Left lung (tissue), 10 donors: ENCODE measurements around the gene CACNA2D3. TPM values are rescaled to one million over a fixed set of nuclear protein-coding genes. Genes with fewer than 3 reads are reported as not detected.

Experiments used
- ATAC-seq: fragments of 200-7000 bp; cut with Tn5 transposase; one replicate; pipeline ENCODE4 v1.9.1; 2020; ENCODE audit warnings: moderate library complexity
- DNase-seq, 4 donors: peaks; one replicate each; pipeline ENCODE4 v3.0.0-alpha.2; 2013 to 2020
- H3K27ac ChIP-seq, 2 donors: fragments of 200-600 bp; sonication (generic) in 1 of 2; one replicate each; pipeline versions ENCODE4 v1.5.0 to v1.8.0; 2020 to 2021
- H3K27me3 ChIP-seq, 2 donors: fragments of 200-600 bp; sonication (generic) in 1 of 2; one replicate each; pipeline versions ENCODE4 v1.5.0 to v1.8.0; 2020 to 2021
- H3K36me3 ChIP-seq, 2 donors: fragments of 200-600 bp; sonication (generic) in 1 of 2; one replicate each; pipeline versions ENCODE4 v1.5.0 to v1.8.0; 2020 to 2021
- H3K4me1 ChIP-seq, 2 donors: fragments of 200-600 bp; one replicate each; pipeline ENCODE4 v1.8.0; 2021
- H3K4me3 ChIP-seq, 2 donors: fragments of 200-600 bp; sonication (generic) in 1 of 2; one replicate each; pipeline versions ENCODE4 v1.5.0 to v1.8.0; 2020 to 2021; ENCODE audit warnings: mild to moderate bottlenecking in 1 of 2
- H3K9me3 ChIP-seq, 2 donors: fragments of 200-600 bp; sonication (generic) in 1 of 2; one replicate each; pipeline versions ENCODE4 v1.5.0 to v1.8.0; 2020 to 2021
- intact Hi-C, 2 donors: fragments of 100-400 bp; cut with DNase I; formaldehyde crosslinking; loops; one replicate each; pipeline versions ENCODE4 v1.11.2 to v1.14.2; 2022
- polyA plus RNA-seq, 6 donors: library from polyadenylated mRNA; unstranded; fragments of 120-200 nt; gene quantifications; one replicate each; pipeline ENCODE4 v1.2.1, GENCODE V29; 2013; ENCODE audit not compliant: insufficient read length in 6 of 6
- total RNA-seq, 2 donors: library from RNA; stranded (reverse); fragmentation: NEBNext Ultra II Directional; extraction: Animal tissue kit (Norgen Biotek cat#: 25700); gene quantifications; one replicate each; pipeline ENCODE4 v1.2.1, GENCODE V29; 2021
- TF ChIP-seq, protein P1 (sequence below), 2 donors: fragments of 200-600 bp; sonication (generic) in 1 of 2; IDR thresholded peaks; one replicate each; pipeline versions ENCODE4 v1.5.0 to v1.8.0; 2021; ENCODE audit warnings: antibody characterized with exemption in 2 of 2
- donor health status: DM: no; HTN: yes; CAD: no.
- donor health status: DM: no; HTN: no; CAD: no.

CACNA2D3 gene
- total and polyA plus RNA-seq, 8 donors, result 1.1 to 2.7 (median 1.5) TPM

DNA sequence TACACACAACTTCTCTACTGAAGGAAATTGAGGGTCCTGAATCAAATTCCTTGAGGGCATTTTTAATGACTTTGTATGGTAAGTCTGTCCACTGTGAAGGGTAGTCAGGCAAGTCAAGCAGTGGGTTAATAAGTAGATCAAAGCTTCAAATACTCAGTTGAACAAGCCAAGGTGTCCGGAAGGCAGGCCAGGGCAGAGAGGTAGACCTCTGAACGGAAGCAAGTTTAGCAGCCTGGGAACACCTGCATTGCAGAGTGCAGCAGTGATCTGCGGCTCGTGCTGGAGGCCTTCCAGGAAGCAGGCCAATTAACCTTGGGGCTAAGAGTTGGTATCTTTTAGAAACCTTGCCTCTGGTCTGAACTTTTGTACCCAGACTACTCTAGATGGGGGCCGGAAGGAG, 661.7 kb downstream of the CACNA2D3 start:
- no peak for DNase-seq
- Histone ChIP-seq H3K4me3 (no peak overlapping the region), H3K36me3 (no peaks in the 10 kb centered on the region), H3K27me3 (no peaks in the 10 kb centered on the region), H3K9me3 (peaks cover 0 to 3% of the 10 kb centered on the region in 2 donors), H3K27ac (no peak overlapping the region), H3K4me1 (no peaks in the 10 kb centered on the region)
- no peak for ATAC-seq
- intact Hi-C loops, result no loop called here
- TF ChIP-seq, protein P1, sequence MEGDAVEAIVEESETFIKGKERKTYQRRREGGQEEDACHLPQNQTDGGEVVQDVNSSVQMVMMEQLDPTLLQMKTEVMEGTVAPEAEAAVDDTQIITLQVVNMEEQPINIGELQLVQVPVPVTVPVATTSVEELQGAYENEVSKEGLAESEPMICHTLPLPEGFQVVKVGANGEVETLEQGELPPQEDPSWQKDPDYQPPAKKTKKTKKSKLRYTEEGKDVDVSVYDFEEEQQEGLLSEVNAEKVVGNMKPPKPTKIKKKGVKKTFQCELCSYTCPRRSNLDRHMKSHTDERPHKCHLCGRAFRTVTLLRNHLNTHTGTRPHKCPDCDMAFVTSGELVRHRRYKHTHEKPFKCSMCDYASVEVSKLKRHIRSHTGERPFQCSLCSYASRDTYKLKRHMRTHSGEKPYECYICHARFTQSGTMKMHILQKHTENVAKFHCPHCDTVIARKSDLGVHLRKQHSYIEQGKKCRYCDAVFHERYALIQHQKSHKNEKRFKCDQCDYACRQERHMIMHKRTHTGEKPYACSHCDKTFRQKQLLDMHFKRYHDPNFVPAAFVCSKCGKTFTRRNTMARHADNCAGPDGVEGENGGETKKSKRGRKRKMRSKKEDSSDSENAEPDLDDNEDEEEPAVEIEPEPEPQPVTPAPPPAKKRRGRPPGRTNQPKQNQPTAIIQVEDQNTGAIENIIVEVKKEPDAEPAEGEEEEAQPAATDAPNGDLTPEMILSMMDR (IDR thresholded peaks at IDR 0.05), result no peak

DNA sequence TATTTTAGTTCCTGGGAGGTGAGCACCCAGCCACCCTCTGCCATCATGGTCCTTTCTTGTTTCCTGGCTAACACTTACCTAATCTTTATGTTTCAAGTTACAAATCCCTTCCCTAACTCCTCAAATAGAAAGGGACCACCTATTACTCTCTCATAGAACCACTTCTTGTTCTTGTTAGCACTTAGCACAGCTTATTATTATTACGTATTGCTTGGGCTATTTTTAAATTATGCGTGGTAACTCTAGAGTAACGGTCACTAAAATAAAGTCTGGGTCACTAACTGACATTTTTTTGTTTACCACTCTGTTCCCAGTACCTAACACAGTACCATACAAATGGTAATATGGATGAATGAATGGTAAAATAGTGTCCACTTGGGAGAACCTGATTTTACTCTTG, 663.6 kb downstream of the CACNA2D3 start:
- no peak for ATAC-seq
- intact Hi-C loops, result no loop called here
- Histone ChIP-seq H3K27me3 (no peaks in the 10 kb centered on the region), H3K9me3 (peaks cover 0 to 3% of the 10 kb centered on the region in 2 donors), H3K27ac (no peak overlapping the region), H3K4me3 (no peak overlapping the region), H3K4me1 (no peaks in the 10 kb centered on the region), H3K36me3 (no peaks in the 10 kb centered on the region)
- TF ChIP-seq, protein P1 (IDR thresholded peaks at IDR 0.05), result no peak
- DNase-seq, result no peak

DNA sequence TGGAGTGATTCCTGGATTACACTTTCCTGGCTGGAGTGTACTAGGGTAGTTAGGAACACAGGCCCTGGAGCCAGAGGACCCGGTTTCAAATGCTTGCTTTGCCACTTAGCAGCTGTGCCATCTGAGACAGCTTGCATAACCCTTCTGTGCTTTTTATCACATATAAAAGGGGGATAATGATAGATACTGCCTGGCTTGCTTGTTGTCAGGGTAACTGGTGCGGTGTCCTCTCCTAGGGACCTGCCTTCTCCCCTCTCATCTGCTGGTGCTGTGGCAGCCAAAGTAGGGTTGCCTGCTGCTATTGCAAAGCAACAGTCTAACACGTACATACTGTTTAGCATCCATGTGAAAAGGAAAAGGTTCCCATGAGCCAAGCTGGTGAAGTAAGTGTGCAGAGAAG, 667.7 kb downstream of the CACNA2D3 start:
- TF ChIP-seq, protein P1 (IDR thresholded peaks at IDR 0.05), result no peak
- H3K27me3 ChIP-seq, result no peaks in the 10 kb centered on the region
- ATAC-seq (no peak), DNase-seq (no peak)
- peaks cover 0 to 3% of the 10 kb centered on the region in 2 donors for H3K9me3 ChIP-seq
- no peaks in the 10 kb centered on the region for H3K36me3 ChIP-seq
- no peak overlapping the region for H3K4me3 ChIP-seq
- H3K27ac ChIP-seq, result no peak overlapping the region
- intact Hi-C loops, result no loop called here
- H3K4me1 ChIP-seq, result no peaks in the 10 kb centered on the region

DNA sequence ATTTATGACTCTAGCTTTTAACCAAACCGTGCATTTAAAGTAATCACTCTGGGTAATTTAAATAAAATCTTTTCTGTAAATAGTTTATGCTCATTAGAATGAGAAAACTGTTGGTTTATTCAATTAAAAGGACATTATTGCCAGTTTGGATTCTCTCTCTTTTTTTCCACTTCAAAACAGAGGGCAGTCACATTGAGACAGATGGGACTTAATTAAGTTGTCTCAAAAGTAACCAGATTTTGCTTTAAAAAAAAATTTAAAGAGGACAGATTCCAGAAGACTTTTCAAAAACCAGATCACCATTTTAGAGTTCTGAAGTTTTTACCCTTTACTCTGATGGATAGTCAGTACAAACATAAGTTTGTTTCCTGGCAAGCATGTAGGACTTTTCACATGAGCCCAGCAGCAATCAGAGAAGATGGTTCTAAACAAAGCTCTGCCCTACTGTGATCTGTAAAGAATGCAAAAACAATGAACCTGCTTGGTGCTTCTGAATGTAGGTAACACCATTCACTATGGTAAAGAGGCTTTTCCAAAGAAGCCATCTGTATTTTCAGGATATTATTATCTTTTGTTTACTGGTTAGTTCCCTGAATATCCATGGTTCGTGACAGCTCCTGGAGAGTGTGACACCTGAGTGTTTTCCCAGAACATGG, 669.3 kb downstream of the CACNA2D3 start:
- Histone ChIP-seq H3K4me1 (no peaks in the 10 kb centered on the region), H3K27ac (no peak overlapping the region), H3K27me3 (no peaks in the 10 kb centered on the region), H3K4me3 (no peak overlapping the region), H3K36me3 (no peaks in the 10 kb centered on the region), H3K9me3 (peaks cover 0 to 3% of the 10 kb centered on the region in 2 donors)
- no peak for DNase-seq
- TF ChIP-seq, protein P1 (IDR thresholded peaks at IDR 0.05), result no peak
- intact Hi-C loops, result no loop called here
- ATAC-seq, result no peak

DNA sequence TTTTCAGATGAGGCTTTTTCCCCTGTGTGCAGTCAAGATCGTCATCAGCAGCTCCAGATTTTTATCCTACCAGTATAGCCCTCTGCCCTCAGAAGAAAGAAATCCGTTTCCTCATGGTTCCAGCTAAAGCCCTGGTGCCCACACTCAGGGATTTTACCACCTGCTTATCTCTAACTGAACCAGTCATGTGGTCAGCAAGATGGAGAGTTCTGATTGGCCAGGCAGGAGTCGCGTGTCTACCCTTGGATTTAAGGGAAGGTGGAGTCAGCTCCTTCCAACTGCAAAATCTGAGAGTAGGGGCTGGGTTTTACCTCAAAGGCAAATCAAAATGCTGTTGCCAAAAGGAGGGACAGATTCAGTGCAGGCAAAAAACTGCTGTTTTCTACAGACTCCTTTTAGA, 670.2 kb downstream of the CACNA2D3 start:
- Histone ChIP-seq H3K4me1 (no peaks in the 10 kb centered on the region), H3K27me3 (no peaks in the 10 kb centered on the region), H3K4me3 (no peak overlapping the region), H3K27ac (no peak overlapping the region), H3K9me3 (peaks cover 0 to 1% of the 10 kb centered on the region in 2 donors), H3K36me3 (no peaks in the 10 kb centered on the region)
- TF ChIP-seq, protein P1 (IDR thresholded peaks at IDR 0.05), result no peak
- no peak for ATAC-seq
- intact Hi-C loops, result no loop called here
- no peak for DNase-seq
